ENCODE results near the gene TAL1.

- TF ChIP-seq POLR2A (IDR thresholded peaks at IDR 0.05), result no peak
- no peak for TF ChIP-seq CTCF (IDR thresholded peaks at IDR 0.05 in 4 of 5, conservative IDR thresholded peaks at IDR 0.05 in 1 of 5)
Measured at GRCh38 chr1:47178020-47178419, 54.0 kb downstream of the TAL1 start.

Data from gastrocnemius medialis (tissue), 4 donors.